MM.1S (cell line): Measurements from ENCODE around the gene TENM4.
A peak's percentile ranks its signal among the peaks of the same experiment; 100 is the strongest.

Source experiments
- DNase-seq: peaks from one replicate; pipeline ENCODE4 v3.0.0-alpha.2; 2015
- H2AFZ ChIP-seq: fragments of 300-600 bp; sonication (generic); 2 replicates; pipeline ENCODE4 v1.6.0; 2016; ENCODE audit warnings: antibody characterized with exemption, low read length
- H3F3A ChIP-seq: fragments of 300-600 bp; sonication (generic); 2 replicates; pipeline ENCODE4 v1.6.1; 2016; ENCODE audit warnings: mild to moderate bottlenecking, antibody characterized with exemption, low read length, moderate library complexity, mixed read lengths; ENCODE audit not compliant: insufficient read depth
- H3K27ac ChIP-seq: fragments of 300-600 bp; sonication (generic); 2 replicates; pipeline ENCODE4 v1.5.1; 2016; ENCODE audit warnings: mild to moderate bottlenecking, low read length
- H3K27me3 ChIP-seq: fragments of 300-600 bp; sonication (generic); replicated peaks from 2 replicates; pipeline ENCODE4 v1.6.0; 2016; ENCODE audit warnings: low read length; ENCODE audit not compliant: insufficient read depth
- H3K36me3 ChIP-seq: fragments of 300-600 bp; sonication (generic); replicated peaks from 2 replicates; pipeline ENCODE4 v1.6.1; 2016; ENCODE audit warnings: mild to moderate bottlenecking, low read length, mixed read lengths; ENCODE audit not compliant: insufficient read depth
- H3K4me1 ChIP-seq: fragments of 300-600 bp; sonication (generic); 2 replicates; pipeline ENCODE4 v1.6.1; 2016; ENCODE audit warnings: low read length, mixed read lengths
- H3K4me2 ChIP-seq: fragments of 300-600 bp; sonication (generic); 2 replicates; pipeline ENCODE4 v1.6.0; 2016; ENCODE audit warnings: low read depth, low read length
- H3K4me3 ChIP-seq: fragments of 300-600 bp; sonication (generic); 2 replicates; pipeline ENCODE4 v1.5.1; 2016; ENCODE audit warnings: low read length, mixed read lengths
- H3K79me2 ChIP-seq: fragments of 300-600 bp; sonication (generic); 2 replicates; pipeline ENCODE4 v1.6.1; 2016; ENCODE audit warnings: mixed run types, low read length, mixed read lengths
- H3K9ac ChIP-seq: fragments of 300-600 bp; sonication (generic); 2 replicates; pipeline ENCODE4 v1.6.1; 2016; ENCODE audit warnings: low read length, mixed read lengths
- H3K9me2 ChIP-seq: fragments of 300-600 bp; sonication (generic); replicated peaks from 2 replicates; pipeline ENCODE4 v1.6.1; 2016; ENCODE audit warnings: mild to moderate bottlenecking, low read length, mixed read lengths; ENCODE audit not compliant: insufficient read depth
- H3K9me3 ChIP-seq: fragments of 300-600 bp; sonication (generic); replicated peaks from 2 replicates; pipeline ENCODE4 v1.6.1; 2016; ENCODE audit warnings: mild to moderate bottlenecking, low read length, mixed read lengths; ENCODE audit not compliant: insufficient read depth
- H4K20me1 ChIP-seq: fragments of 300-600 bp; sonication (generic); 2 replicates; pipeline ENCODE4 v1.6.1; 2016; ENCODE audit warnings: mild to moderate bottlenecking, low read length, moderate library complexity, mixed read lengths; ENCODE audit not compliant: insufficient read depth
- EZH2 ChIP-seq: fragments of 300-600 bp; sonication (generic); optimal IDR thresholded peaks from 2 replicates; pipeline ENCODE3; 2017; ENCODE audit warnings: low read depth, mild to moderate bottlenecking, antibody characterized with exemption, low read length, mixed read lengths
- EZH2phosphoT487 ChIP-seq: fragments of 300-600 bp; sonication (generic); IDR thresholded peaks from 2 replicates; pipeline ENCODE4 v1.6.1; 2018; ENCODE audit warnings: antibody characterized with exemption, low read length
- TF ChIP-seq, protein P1 (sequence below): fragments of 300-600 bp; sonication (generic); IDR thresholded peaks from 2 replicates; pipeline ENCODE4 v1.5.1; 2016; ENCODE audit warnings: antibody characterized with exemption, low read length, mixed read lengths

Gene TENM4

GRCh38 chr11:78946945-78947902 lies 493.6 kb downstream of the TENM4 start:
- Histone ChIP-seq H3K9me2 (no peaks in the 10 kb centered on the region), H3K4me3 (no peak overlapping the region), H3K27me3 (no peaks in the 10 kb centered on the region), H3K4me1 (peaks cover 3% of the 10 kb centered on the region; the same call in 1 of the 2 replicates), H3K36me3 (no peaks in the 10 kb centered on the region), H3K4me2 (no peak overlapping the region), H3K79me2 (no peaks in the 10 kb centered on the region), H2AFZ (no peak overlapping the region), H3F3A (no peaks in the 10 kb centered on the region), H3K9me3 (no peaks in the 10 kb centered on the region), H3K9ac (no peak overlapping the region), H4K20me1 (no peaks in the 10 kb centered on the region), H3K27ac (no peak overlapping the region)
- no peak for DNase-seq
- TF ChIP-seq EZH2, result no peak
- TF ChIP-seq EZH2phosphoT487, result no peak
- TF ChIP-seq, protein P1, sequence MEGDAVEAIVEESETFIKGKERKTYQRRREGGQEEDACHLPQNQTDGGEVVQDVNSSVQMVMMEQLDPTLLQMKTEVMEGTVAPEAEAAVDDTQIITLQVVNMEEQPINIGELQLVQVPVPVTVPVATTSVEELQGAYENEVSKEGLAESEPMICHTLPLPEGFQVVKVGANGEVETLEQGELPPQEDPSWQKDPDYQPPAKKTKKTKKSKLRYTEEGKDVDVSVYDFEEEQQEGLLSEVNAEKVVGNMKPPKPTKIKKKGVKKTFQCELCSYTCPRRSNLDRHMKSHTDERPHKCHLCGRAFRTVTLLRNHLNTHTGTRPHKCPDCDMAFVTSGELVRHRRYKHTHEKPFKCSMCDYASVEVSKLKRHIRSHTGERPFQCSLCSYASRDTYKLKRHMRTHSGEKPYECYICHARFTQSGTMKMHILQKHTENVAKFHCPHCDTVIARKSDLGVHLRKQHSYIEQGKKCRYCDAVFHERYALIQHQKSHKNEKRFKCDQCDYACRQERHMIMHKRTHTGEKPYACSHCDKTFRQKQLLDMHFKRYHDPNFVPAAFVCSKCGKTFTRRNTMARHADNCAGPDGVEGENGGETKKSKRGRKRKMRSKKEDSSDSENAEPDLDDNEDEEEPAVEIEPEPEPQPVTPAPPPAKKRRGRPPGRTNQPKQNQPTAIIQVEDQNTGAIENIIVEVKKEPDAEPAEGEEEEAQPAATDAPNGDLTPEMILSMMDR, result no peak

DNA sequence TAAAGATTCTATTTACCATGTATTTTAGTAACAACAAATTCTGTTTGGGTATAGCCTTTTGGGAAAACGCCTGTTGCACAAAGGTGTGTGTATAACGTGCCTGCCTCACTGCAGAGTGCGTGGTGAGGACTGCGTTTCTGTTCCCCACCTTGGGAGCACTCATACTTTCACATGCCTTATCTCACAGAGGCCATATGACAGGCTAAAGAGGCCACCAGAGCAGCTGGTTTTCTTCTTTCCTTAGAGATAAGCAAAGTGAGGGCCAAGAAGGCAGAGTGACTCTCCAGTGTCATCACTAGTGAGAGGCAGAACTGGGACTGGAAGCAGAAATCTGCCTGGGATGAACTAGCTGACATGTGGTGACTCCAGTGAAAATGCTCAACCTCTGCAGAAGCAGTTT lies 497.0 kb downstream of the TENM4 start:
- no peak overlapping the region for H3K9ac ChIP-seq
- no peak overlapping the region for H3K4me3 ChIP-seq
- H3K27me3 ChIP-seq, result no peaks in the 10 kb centered on the region
- H4K20me1 ChIP-seq, result no peaks in the 10 kb centered on the region
- no peaks in the 10 kb centered on the region for H3K9me2 ChIP-seq
- H3F3A ChIP-seq, result 0 out of 2 replicates have a peak, but pooled peaks cover 2% of the 10 kb centered on the region
- no peaks in the 10 kb centered on the region for H3K79me2 ChIP-seq
- no peaks in the 10 kb centered on the region for H3K36me3 ChIP-seq
- no peak overlapping the region for H3K4me2 ChIP-seq
- TF ChIP-seq EZH2, result no peak
- TF ChIP-seq, protein P1, result no peak
- no peak for TF ChIP-seq EZH2phosphoT487
- no peak overlapping the region for H3K27ac ChIP-seq
- H3K4me1 ChIP-seq, result peaks cover 19% of the 10 kb centered on the region
- H2AFZ ChIP-seq, result no peak overlapping the region
- no peaks in the 10 kb centered on the region for H3K9me3 ChIP-seq
- DNase-seq, result peak; percentile 23

- Histone ChIP-seq H3K79me2 (no peaks in the 10 kb centered on the region), H3K4me1 (peaks cover 19% of the 10 kb centered on the region), H3K27ac (no peak overlapping the region), H3K4me2 (no peak overlapping the region), H3K9me3 (no peaks in the 10 kb centered on the region), H4K20me1 (no peaks in the 10 kb centered on the region), H3K36me3 (no peaks in the 10 kb centered on the region), H3K27me3 (no peaks in the 10 kb centered on the region), H3F3A (0 out of 2 replicates have a peak, but pooled peaks cover 2% of the 10 kb centered on the region), H3K9me2 (no peaks in the 10 kb centered on the region), H3K9ac (no peak overlapping the region), H2AFZ (no peak overlapping the region), H3K4me3 (no peak overlapping the region)
- no peak for DNase-seq
- TF ChIP-seq, protein P1, result no peak
- TF ChIP-seq EZH2phosphoT487, result no peak
- no peak for TF ChIP-seq EZH2
These were observed 497.7 kb downstream of the TENM4 start for GRCh38 chr11:78943154-78943553.
